ENCODE results near the gene SELENOO.
A peak's percentile ranks its signal among the peaks of the same experiment; 100 is the strongest.

The SELENOO gene

DNA sequence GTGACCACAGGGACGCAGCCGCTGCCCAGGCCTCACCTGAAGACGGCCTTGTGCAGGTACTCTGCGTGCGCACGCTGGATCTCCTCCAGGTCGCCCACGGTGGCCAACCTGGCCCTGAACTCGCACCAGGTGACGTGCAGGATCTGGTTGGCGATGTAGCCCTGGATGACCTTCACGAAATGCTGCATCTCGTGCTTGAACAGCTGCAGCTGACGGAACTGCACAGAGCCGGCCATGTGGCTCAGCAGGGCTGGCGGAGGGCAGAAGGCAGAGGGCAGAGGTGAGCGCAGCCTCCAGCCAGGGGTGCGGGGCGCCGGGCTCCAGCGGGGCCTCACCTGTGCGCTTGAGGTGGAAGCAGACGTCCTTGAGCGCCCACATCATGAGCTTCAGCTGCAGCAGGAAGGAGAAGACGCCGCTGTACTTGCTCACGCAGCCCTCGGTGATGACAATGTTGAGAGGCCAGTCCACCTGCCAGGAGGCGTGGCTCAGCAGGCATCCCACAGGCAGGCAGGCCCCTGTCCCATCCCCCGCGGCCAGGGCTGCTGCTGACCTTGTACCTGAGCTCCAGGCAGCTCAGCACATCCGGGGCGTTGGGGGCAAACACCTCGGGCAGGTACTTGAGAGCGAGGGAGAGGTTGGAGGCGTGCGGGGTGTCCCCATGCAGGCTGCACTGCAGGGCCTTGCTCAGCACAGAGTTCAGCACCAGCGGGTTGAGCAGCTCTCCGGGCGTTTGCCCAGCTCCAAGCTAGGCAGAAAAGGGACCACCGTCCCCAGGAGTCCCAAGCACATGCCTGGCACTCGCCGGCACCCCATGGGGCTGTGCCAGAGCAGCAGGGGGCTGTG is 17.6 kb downstream of the SELENOO start:
- TF ChIP-seq, protein P1, sequence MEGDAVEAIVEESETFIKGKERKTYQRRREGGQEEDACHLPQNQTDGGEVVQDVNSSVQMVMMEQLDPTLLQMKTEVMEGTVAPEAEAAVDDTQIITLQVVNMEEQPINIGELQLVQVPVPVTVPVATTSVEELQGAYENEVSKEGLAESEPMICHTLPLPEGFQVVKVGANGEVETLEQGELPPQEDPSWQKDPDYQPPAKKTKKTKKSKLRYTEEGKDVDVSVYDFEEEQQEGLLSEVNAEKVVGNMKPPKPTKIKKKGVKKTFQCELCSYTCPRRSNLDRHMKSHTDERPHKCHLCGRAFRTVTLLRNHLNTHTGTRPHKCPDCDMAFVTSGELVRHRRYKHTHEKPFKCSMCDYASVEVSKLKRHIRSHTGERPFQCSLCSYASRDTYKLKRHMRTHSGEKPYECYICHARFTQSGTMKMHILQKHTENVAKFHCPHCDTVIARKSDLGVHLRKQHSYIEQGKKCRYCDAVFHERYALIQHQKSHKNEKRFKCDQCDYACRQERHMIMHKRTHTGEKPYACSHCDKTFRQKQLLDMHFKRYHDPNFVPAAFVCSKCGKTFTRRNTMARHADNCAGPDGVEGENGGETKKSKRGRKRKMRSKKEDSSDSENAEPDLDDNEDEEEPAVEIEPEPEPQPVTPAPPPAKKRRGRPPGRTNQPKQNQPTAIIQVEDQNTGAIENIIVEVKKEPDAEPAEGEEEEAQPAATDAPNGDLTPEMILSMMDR (IDR thresholded peaks at IDR 0.05; ENCODE audit: insufficient read depth, missing control alignments), result no peak
- no peak for DNase-seq (ENCODE audit: insufficient read length, low spot score)
- no peak for FAIRE-seq

DNA sequence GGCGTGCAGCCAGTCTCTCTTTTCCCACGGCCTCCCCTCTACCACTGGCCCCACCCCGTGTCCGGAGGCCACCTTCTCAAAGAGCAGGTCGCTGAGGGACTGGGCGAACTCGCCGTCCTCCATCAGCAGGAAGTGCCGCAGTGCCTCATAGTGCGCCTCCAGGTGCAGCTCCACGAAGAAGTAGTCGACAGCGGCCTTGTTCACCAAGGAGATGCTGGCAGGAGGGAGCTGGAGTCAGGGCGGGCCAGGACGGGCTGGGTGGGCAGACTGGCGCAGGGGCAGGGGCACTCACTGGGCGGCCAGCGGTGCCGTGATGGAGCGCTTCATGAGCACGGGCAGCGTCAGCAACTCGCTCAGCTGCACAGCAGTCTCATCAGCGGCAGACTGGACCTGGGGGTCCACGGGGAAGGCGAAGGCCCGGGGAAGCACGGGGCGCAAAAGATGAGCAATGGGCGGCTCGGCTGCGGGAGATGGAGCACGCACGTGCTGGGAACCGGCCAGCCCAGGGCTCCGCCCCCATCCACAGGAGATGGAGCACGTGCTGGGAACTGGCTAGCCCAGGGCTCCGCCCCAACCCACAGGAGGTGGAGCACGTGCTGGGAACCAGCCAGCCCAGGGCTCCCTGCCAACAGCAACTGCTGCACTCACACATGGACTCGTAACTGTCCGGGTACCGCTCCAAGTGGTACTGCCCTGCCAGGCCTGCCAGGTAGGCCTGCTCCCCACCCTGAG is 18.4 kb downstream of the SELENOO start:
- TF ChIP-seq, protein P1 (IDR thresholded peaks at IDR 0.05; ENCODE audit: insufficient read depth, missing control alignments), result no peak
- FAIRE-seq, result no peak
- DNase-seq (ENCODE audit: insufficient read length, low spot score), result peak; percentile 59

DNA sequence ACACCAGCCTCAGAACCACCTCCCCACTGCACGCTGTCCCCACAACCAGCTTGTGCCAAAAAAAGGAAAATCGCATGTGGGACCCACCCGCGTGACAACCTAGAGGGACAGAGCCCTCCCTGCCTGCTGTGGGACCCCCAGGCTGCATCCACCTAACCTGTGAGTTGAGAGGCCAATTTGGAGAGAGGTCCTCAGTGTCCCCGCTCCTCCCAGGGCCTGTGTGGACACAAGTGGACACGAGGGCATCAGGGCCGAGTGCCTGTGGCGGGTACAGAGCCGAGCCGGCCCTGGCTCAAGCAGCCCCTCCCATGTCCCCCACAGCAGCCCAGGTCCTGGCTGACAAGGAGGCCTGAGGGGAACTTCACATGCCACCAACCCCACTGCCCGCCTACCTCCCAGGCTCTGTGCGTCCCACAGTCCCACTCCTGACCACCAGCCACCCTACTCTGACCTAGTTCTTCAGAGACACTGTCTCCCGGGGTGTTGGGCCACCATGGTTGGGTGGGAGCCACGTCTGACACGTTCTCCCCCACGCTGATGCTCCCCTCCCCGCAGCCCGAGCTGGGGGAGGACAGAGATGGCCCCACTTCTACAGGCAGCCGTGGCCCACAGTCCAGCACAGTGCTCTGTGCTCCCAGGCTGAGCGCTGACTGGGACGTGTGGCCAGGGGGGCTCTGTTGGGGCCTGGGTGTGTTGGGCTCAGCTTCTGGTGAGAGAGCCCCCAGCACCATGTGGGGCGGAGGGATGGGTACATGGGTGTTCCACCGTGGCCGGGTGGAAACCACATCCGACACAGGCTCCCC is 19.2 kb downstream of the SELENOO start:
- TF ChIP-seq, protein P1 (IDR thresholded peaks at IDR 0.05; ENCODE audit: insufficient read depth, missing control alignments), result no peak
- no peak for DNase-seq (ENCODE audit: insufficient read length, low spot score)
- no peak for FAIRE-seq

DNA sequence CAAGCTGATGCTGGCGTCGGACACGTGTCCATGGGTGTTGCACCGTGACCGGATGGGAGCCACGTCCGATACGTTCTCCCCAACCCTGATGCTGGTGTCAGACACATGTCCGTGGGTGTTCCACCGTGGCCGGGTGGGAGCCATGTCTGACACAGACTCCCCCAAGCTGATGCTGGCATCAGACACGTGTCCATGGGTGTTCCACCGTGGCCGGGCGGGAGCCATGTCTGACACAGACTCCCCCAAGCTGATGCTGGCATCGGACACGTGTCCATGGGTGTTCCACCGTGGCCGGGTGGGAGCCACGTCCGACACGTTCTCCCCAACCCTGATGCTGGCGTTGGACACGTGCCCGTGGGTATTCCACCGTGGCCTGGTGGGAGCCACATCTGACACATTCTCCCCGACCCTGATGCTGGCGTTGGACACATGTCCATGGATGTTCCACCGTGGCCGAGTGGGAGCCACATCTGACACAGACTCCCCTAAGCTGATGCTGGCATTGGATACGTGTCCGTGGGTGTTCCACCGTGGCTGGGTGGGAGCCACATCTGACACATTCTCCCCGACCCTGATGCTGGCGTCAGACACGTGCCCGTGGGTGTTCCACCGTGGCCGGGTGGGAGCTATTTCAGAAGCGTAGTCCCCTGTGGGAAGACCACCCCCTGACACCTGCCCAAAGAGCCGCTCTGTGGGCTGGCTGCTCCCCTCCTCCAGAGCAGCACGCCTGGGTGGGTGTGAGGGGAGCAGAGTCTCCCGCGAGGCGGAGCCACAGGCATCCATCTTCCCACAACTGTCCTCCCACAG is 20.0 kb downstream of the SELENOO start:
- FAIRE-seq (no peak), DNase-seq (ENCODE audit: insufficient read length, low spot score) (no peak)
- TF ChIP-seq, protein P1 (IDR thresholded peaks at IDR 0.05; ENCODE audit: insufficient read depth, missing control alignments), result no peak

DNA sequence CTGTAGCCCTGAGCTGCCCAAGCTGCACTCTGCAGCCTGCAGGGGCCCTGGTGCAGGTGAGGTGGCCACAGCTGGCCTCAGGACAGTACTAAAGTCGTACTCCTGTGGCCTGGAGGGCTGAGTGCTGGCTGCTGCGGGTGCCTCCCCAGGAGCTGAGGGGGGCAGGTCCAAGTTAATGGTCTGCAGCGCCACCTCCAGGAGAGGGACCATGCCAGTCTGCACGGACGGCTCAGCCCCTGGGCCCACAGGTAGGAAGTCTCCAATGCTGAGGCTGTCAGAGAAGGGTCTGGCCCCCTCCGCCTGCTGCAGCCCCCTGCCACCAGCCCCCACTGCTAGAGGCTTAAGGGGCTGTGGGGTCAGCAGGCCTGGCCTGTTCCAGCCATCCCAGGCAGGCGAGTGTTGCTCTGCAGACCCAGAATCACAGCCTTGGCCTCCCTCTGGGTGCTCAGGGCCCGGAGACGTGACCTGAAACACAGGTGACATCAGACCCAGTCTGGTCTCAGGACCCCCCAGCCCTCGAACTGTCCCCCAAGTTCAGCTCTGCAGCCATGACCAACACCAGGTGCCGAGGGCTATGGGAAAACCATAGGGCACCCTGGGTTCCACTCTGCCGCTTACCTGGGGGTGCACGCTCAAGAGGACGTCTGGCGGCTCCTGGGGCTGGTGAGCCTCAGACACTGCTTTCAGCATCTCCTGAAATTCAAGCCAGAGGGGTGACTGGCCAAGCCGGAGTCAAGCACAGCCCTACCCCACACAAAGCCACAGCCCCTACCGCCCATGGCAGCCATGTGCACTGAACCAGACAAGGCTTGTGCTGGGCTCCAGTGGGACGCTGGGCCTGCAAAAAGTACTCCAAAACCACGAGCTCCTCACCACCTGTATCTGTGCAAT is 20.8 kb downstream of the SELENOO start:
- no peak for FAIRE-seq
- DNase-seq (ENCODE audit: insufficient read length, low spot score), result no peak
- TF ChIP-seq, protein P1 (IDR thresholded peaks at IDR 0.05; ENCODE audit: insufficient read depth, missing control alignments), result no peak

DNA sequence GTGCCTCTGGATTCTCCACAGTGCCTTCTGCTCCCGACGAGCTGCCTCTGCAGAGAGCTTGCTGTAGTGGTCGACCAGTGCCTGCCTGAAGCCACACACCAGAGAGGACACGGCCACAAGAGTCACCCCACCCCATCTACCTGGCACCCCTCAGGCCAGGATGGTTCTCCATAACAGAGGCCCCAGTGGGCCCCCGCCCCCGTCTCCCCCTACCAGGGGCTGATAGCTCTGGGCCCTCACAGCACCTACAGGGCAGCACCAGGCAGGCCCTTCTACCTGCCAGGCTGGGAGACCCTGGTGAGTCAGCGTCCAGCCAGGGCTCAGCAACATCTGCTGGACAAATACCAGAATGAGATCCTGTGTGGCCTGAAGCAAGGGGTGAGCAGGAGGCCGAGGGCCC is 21.7 kb downstream of the SELENOO start:
- no peak for DNase-seq (ENCODE audit: insufficient read length, low spot score)
- TF ChIP-seq, protein P1 (IDR thresholded peaks at IDR 0.05; ENCODE audit: insufficient read depth, missing control alignments), result no peak
- FAIRE-seq, result no peak

Measured in D721Med (cell line).